Dendritic cell treated with granulocyte-macrophage colony-stimulating factor and Interleukin-4, amounts not matched to agents 40 ng/mL and 50 ng/mL, for 4 days (primary cell): ENCODE data around the gene DEPDC5.

ENCODE experiments used
- H3K27ac Mint-ChIP-seq: one replicate; pipeline ENCODE4 v1.8.0; 2022; ENCODE audit warnings: mild to moderate bottlenecking, mixed read lengths
- H3K27me3 Mint-ChIP-seq: one replicate; pipeline ENCODE4 v1.8.0; 2022; ENCODE audit warnings: mild to moderate bottlenecking, mixed read lengths
- H3K36me3 Mint-ChIP-seq: one replicate; pipeline ENCODE4 v1.8.0; 2022; ENCODE audit warnings: low read depth, mixed read lengths
- H3K4me1 Mint-ChIP-seq: one replicate; pipeline ENCODE4 v1.8.0; 2022; ENCODE audit warnings: low read depth, mixed read lengths
- H3K4me3 Mint-ChIP-seq: one replicate; pipeline ENCODE4 v1.8.0; 2022; ENCODE audit warnings: mild to moderate bottlenecking, moderate library complexity, mixed read lengths
- H3K9me3 Mint-ChIP-seq: one replicate; pipeline ENCODE4 v1.8.0; 2022; ENCODE audit warnings: mixed read lengths
- intact Hi-C: fragments of 100-400 bp; cut with micrococcal nuclease; formaldehyde crosslinking; loops from one replicate; pipeline ENCODE4 v1.15.0; 2022

Gene DEPDC5

DNA sequence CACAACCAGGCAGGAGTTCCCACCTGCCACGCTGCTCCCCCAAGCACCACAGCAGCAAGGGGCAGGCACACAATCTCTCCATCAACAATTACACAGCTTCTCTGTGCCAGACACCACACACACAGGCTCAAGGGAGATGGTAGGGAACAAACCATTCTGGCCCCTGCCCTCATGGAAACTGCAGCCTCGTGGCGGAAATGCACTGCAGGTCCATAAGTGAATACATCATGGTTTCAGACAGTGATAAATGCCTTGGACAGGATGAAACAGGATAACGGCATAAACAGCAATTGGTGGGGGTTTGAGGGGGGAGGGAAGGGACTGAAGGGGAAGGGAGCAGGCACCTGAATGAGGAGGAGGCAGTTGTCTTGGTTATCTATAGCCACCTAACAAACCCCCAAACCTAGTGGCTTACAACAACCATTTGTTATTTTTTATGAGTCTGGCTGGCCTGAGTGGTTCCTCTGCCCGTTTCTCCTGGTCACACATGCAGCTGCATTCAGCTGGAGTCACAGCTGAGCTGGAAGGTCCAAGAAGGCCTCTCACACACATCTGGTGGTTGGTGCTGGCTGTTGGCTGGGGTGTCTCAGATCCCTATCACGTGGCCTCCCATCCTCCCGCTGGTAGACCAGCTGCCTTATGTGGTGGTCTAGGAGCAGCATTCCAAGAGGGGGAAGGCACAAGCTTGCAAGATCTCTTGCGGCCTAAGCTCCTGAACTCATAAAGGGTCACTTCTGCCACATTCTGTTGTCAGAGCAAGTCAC is 175.5 kb downstream of the DEPDC5 start:
- H3K27ac Mint-ChIP-seq: peak overlapping the region; percentile 24
- peaks cover 9% of the 10 kb centered on the region for H3K27me3 Mint-ChIP-seq
- no peaks in the 10 kb centered on the region for H3K36me3 Mint-ChIP-seq
- intact Hi-C loops: no loop called here
- no peak overlapping the region for H3K4me3 Mint-ChIP-seq
- peaks cover 57% of the 10 kb centered on the region for H3K4me1 Mint-ChIP-seq
- no peaks in the 10 kb centered on the region for H3K9me3 Mint-ChIP-seq

DNA sequence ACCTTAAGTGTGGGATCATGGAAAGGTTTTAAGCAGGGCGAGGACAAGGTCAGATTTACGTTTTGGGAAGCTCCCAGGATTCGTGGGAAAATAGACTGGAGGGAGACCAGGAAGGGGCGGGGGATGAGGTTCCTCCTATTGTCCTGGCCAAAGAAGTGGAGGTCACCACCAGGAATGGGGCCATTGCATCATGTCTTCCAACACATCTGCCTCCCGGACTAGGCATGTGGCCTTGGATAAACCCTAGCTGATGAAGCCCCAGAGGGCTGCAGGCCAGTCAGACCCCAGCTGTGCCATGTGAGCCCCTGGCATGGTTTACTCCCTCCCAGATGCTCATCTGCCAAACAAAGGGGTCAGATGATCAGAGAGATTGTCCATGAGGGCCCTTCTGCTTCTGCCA is 179.0 kb downstream of the DEPDC5 start:
- intact Hi-C loops: no loop called here
- no peaks in the 10 kb centered on the region for H3K36me3 Mint-ChIP-seq
- no peak overlapping the region for H3K4me3 Mint-ChIP-seq
- peak overlapping the region; percentile 53 for H3K27ac Mint-ChIP-seq
- H3K4me1 Mint-ChIP-seq: peaks cover 62% of the 10 kb centered on the region
- peaks cover 11% of the 10 kb centered on the region for H3K27me3 Mint-ChIP-seq
- H3K9me3 Mint-ChIP-seq: no peaks in the 10 kb centered on the region

DNA sequence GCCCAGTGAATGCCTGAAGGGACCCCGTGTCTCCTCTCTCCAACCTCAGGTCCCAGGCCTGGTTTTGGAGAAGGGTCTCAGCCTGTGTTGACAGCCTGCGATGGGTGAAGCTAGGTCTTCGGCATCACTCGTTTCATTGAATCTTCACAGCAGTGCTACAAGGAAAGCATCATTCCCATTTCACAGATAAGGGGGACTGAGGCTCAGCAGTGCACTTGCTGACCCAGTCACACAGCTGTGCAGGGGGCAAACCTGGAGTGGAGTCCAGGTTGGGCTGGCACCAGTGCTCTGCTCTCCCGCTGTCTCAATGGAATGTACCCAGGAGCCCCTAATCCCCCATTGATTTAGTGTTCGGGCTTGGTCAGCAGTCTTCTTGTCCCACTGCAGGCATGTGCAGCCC is 179.6 kb downstream of the DEPDC5 start:
- H3K27me3 Mint-ChIP-seq: peaks cover 9% of the 10 kb centered on the region
- H3K36me3 Mint-ChIP-seq: no peaks in the 10 kb centered on the region
- peak overlapping the region; percentile 53 for H3K27ac Mint-ChIP-seq
- H3K9me3 Mint-ChIP-seq: no peaks in the 10 kb centered on the region
- no peak overlapping the region for H3K4me3 Mint-ChIP-seq
- H3K4me1 Mint-ChIP-seq: peaks cover 62% of the 10 kb centered on the region
- intact Hi-C loops: no loop called here

DNA sequence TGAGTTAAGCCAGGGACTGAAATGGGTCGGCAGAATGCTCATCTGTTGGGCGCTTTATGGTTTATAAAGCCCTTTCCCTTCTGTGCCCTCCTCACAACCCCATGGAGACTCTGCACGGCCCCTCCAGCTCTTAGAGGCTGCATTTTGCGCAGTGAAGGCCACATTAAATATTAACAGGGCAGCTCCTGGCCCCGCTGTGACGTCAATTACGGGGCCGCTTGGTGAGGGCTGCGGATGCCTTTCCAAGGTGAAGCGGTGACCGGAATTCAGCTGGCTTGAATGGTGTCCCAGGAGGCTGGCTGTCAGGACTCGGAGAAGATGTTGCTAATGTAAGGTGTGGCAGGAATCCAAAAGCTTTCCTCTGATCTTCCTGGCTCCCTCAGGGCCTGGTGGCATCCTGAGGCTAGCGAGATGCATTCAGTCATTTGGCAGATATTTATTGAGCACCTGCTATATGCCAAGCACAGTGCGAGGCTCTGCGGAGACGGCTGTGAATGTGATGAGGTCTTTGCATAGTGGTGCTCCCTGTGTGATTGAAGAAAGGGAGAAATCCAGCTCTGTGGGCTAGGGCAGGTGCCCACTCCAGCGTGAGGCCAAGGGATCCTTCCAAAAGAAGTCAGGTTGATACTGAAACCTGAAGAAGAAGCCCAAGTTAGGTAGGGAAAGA is 180.1 kb downstream of the DEPDC5 start:
- Mint-ChIP-seq H3K27ac (no peak overlapping the region), H3K9me3 (no peaks in the 10 kb centered on the region), H3K4me1 (peaks cover 59% of the 10 kb centered on the region), H3K36me3 (no peaks in the 10 kb centered on the region), H3K27me3 (peaks cover 7% of the 10 kb centered on the region), H3K4me3 (no peak overlapping the region)
- intact Hi-C loops: no loop called here

DNA sequence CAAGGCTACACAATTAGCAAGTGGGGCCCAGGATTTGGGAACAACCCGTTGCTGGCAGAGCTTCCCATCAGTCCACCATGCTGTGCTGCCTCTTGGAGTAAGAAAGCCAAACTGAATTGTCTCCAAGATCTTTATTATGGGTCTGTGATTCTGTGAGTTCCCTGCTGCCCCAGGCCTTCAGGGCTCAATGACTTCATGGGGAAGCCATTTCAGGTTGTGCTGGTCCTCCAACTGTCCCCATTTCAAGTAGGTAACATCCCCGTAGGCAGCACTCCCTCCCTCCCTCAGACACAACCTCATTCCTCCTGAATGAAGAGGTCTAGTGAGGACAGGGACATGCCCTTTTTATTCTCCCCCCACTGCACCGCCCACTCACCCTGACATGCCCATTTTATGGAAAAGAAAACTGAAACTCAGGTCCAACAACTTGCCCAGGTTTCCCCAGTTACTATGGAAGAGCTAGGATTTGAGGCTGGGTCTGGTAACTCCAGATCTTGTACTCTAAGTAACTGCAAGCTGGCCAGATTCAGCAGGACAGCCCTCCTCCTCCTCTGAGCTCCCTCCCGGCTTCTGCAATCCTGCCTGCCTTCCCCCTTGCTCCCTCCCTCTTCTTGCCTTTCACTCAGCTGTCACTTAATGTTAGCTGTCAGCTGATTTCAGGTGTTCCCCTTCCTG is 182.3 kb downstream of the DEPDC5 start:
- peaks cover 48% of the 10 kb centered on the region for H3K4me1 Mint-ChIP-seq
- H3K4me3 Mint-ChIP-seq: no peak overlapping the region
- peaks cover 6% of the 10 kb centered on the region for H3K27me3 Mint-ChIP-seq
- no peaks in the 10 kb centered on the region for H3K9me3 Mint-ChIP-seq
- H3K36me3 Mint-ChIP-seq: no peaks in the 10 kb centered on the region
- intact Hi-C loops: no loop called here
- H3K27ac Mint-ChIP-seq: peak overlapping the region; percentile 21

DNA sequence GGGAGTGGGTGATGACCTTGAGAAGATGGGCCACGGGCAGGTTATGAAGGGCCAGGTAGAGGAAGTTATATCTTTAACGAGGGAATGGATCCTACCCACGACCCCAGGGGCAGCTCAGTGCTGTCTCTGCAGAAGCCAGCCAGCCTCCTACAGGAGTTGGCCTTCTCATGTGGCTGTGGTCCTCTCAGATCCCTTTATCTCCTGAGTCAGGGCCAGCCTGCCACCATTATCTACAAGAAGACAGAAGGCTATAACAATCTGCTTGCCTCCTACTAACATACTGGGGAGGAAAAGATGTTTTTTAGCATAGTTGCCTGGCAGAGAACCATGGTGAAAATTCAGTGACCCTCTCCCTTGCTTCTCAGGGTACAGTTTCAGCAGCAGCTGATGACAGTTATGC is 183.5 kb downstream of the DEPDC5 start:
- H3K27ac Mint-ChIP-seq: peak overlapping the region; percentile 19
- no peaks in the 10 kb centered on the region for H3K36me3 Mint-ChIP-seq
- H3K9me3 Mint-ChIP-seq: no peaks in the 10 kb centered on the region
- intact Hi-C loops: no loop called here
- H3K27me3 Mint-ChIP-seq: peaks cover 4% of the 10 kb centered on the region
- H3K4me3 Mint-ChIP-seq: no peak overlapping the region
- peaks cover 47% of the 10 kb centered on the region for H3K4me1 Mint-ChIP-seq

DNA sequence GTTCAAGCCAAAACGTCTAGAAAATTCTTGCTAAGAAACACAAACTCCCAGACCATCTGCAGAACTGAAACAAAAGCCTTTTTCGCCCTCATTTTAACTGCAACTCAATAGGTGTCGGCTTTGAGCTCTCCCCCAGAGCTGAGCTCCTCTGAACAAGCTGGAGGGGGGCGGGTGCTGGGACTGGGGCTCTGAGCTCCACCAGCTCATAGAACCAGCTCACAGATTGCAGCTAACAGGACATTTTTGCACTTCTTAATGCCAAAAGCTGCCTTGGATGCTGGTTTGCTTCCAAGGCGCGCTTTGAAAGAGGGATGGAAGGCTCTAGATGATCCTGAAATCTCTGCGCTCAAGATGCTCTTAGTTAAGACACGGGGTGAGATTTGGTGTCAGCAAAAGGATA is 184.5 kb downstream of the DEPDC5 start:
- Mint-ChIP-seq H3K27me3 (peaks cover 2% of the 10 kb centered on the region), H3K9me3 (no peaks in the 10 kb centered on the region), H3K4me1 (peaks cover 48% of the 10 kb centered on the region), H3K36me3 (no peaks in the 10 kb centered on the region), H3K4me3 (no peak overlapping the region), H3K27ac (no peak overlapping the region)
- intact Hi-C loops: no loop called here

DNA sequence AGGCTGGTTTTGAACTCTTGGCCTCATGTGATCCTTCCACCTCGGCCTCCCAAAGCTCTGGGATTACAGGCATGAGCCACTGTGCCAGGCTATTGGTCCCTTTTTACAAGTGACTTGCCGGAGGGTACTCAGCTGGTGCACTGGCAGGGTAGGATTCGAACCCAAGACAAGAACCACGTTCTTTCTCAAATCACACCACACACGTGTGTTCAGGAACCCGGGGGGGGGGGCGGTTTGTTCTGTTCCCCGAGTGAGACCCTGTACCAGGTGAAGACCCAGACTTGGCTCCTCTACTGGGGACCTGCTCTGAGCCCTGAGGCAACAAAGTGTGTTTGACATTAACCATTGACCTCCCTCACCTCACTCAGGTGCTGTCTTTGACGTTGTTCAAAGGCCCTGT is 186.7 kb downstream of the DEPDC5 start:
- intact Hi-C loops: no loop called here
- no peak overlapping the region for H3K4me3 Mint-ChIP-seq
- peak overlapping the region; percentile 53 for H3K27ac Mint-ChIP-seq
- H3K4me1 Mint-ChIP-seq: peaks cover 44% of the 10 kb centered on the region
- H3K36me3 Mint-ChIP-seq: no peaks in the 10 kb centered on the region
- no peaks in the 10 kb centered on the region for H3K9me3 Mint-ChIP-seq
- H3K27me3 Mint-ChIP-seq: peaks cover 2% of the 10 kb centered on the region

DNA sequence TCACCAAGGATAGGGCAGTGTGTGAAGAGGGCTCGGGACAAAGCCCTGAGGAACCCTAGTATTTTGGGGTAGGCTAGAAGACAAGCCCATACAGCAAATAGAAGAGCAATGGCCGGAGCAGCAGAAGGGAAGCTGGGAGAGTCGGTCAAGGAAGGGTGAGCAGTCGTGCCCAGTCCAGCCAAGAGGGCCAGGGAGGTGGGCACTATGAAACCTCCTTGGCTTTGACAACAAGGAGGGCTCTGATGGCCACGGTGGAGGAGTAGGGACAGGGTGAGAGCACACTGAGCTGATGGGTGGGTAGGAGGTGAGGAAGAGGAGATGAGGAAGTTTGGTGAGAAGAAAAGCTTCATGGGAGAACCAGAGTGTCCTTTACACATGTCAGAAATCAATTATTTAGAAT is 188.3 kb downstream of the DEPDC5 start:
- intact Hi-C loops: no loop called here
- H3K4me1 Mint-ChIP-seq: peaks cover 33% of the 10 kb centered on the region
- H3K27ac Mint-ChIP-seq: peak overlapping the region; percentile 6
- no peaks in the 10 kb centered on the region for H3K36me3 Mint-ChIP-seq
- no peak overlapping the region for H3K4me3 Mint-ChIP-seq
- H3K9me3 Mint-ChIP-seq: no peaks in the 10 kb centered on the region
- no peaks in the 10 kb centered on the region for H3K27me3 Mint-ChIP-seq

DNA sequence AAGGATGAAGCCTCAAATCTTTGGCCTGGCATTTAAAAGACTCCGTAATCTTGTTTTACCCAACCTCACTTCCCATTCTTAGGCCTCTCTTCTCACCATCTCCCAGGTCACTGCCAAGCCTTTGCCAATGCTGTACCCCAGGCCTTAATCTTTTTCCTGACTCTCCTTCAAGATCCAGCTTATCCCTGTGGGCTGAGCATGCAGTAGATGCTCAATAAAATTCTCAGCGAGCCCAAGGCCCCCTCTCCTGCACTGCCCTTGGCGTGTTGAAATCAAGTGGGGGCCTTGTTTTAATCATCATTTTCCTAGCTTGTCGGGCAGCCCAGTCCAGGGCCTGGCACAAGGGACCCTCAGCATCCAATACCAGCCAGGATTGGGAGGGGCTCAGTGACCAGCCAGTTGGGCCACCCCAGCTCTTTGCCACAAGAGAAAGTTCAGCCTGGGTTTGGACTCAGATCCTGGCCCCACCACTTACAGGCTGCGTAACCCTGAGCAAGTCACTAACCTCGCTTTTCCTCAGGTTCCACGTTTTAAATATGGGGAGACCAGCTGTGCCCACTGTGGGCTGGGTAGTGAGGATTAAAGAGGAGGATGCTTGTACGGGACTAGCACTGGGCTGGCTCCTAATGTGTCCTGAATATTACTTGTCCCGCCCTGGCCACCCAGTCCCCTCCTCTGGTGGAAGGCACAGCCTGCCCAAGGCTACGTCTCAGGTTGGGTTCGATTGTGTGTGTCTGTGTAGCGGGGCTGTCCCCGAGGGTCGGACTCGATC is 189.6 kb downstream of the DEPDC5 start:
- Mint-ChIP-seq H3K4me3 (no peak overlapping the region), H3K36me3 (peaks cover 13% of the 10 kb centered on the region), H3K9me3 (no peaks in the 10 kb centered on the region), H3K4me1 (peaks cover 38% of the 10 kb centered on the region), H3K27me3 (no peaks in the 10 kb centered on the region), H3K27ac (no peak overlapping the region)
- intact Hi-C loops: no loop called here

DNA sequence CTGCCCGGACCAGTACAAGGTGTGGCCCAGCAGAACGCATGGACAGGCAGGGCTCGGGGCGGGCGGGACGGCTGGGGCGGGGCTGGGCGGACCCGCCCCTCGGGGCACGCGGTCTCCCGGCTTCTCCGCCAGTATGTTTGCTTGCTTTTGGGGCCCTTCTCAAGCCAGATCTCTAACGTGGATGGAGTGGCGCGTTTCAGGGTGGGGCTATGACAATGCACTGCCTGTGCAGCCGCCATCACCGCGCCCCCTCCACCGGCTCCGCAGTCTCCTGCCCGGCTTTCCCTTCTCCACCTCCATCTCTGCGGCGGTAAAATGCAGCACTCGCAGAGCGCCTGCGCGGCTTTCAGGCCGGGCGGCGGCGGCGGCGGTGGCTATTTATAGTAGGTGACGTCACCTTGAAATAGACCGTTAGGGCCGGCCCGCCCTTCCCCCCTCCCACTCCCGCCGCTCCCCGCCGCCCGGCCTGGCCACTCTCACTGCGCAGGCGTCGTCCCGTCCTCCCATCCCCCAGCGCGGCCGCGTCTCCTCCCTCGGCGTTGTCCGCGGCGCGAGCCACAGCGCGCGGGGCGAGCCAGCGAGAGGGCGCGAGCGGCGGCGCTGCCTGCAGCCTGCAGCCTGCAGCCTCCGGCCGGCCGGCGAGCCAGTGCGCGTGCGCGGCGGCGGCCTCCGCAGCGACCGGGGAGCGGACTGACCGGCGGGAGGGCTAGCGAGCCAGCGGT is 190.3 kb downstream of the DEPDC5 start, which contains the start of gene YWHAH:
Gene YWHAH, plus strand, starts transcription at position 558 of the 722 bp plus-strand sequence. CDS start 199 bp downstream, outside the sequence.
- intact Hi-C loops: no loop called here
- no peak within 1 kb of the TSS for H3K27ac Mint-ChIP-seq
- no peak within 1 kb of the TSS for H3K4me3 Mint-ChIP-seq
- no peaks in the 10 kb centered on the region for H3K27me3 Mint-ChIP-seq
- peaks cover 20% of the 10 kb centered on the region for H3K36me3 Mint-ChIP-seq
- H3K4me1 Mint-ChIP-seq: peaks cover 39% of the 10 kb centered on the region
- no peaks in the 10 kb centered on the region for H3K9me3 Mint-ChIP-seq

DNA sequence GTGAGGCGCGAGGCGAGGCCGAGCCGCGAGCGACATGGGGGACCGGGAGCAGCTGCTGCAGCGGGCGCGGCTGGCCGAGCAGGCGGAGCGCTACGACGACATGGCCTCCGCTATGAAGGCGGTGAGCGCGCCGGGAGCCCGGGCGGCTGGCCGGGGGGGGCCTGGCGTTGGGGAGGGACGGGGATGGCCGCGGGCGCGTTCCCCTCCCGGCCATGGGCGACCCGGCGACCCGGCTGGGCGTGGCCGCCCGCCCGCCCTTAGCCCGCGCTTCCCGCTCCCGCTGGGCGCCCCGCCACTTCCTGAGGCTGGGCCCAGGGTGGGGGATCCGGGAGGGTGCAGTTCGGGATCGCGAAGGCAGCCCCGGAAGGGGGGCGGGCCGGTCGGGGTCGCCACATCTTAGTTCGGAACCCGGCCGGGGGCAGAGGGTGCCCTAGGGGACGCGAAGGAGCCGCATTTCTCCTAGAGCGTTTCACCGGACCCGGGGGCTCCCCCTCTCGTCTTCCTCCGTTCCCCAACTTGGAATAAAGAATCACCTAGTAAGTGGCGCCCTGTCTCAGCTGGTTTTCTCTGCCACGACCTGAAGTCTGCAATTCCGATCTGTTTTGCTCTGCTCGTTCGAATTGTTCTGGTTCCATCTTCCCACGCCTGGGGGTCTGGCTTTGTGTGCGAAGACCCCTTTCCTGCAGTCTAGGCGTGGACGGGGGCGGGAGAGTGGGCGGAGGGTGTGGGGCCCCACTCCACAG is 191.1 kb downstream of the DEPDC5 start:
- no peaks in the 10 kb centered on the region for H3K9me3 Mint-ChIP-seq
- H3K27me3 Mint-ChIP-seq: no peaks in the 10 kb centered on the region
- H3K36me3 Mint-ChIP-seq: peaks cover 25% of the 10 kb centered on the region
- intact Hi-C loops: loop anchor here (5.0 kb wide), 4 partner anchors 43 to 278 kb away; no protein-coding TSS in a partner anchor
- H3K4me1 Mint-ChIP-seq: peaks cover 39% of the 10 kb centered on the region
- no peak overlapping the region for H3K4me3 Mint-ChIP-seq
- H3K27ac Mint-ChIP-seq: no peak overlapping the region
